HG03558 (cell line): ENCODE data around the gene DNM1.
"Not testable (repeated sequence)": the region's sequence is repeated elsewhere in the genome, so short reads cannot be mapped to it uniquely, and the experiment has no call there.

Experiments used
- ATAC-seq: cut with Tn5 transposase; IDR thresholded peaks from one replicate; pipeline ENCODE4 v1.9.1; 2021; ENCODE audit warnings: moderate number of reproducible peaks; ENCODE audit not compliant: unreplicated experiment; ENCODE audit errors: extremely low read depth

Gene DNM1

GRCh38 chr9:128219831-128220230 is 16.7 kb downstream of the DNM1 start:
- ATAC-seq = no peak

DNA sequence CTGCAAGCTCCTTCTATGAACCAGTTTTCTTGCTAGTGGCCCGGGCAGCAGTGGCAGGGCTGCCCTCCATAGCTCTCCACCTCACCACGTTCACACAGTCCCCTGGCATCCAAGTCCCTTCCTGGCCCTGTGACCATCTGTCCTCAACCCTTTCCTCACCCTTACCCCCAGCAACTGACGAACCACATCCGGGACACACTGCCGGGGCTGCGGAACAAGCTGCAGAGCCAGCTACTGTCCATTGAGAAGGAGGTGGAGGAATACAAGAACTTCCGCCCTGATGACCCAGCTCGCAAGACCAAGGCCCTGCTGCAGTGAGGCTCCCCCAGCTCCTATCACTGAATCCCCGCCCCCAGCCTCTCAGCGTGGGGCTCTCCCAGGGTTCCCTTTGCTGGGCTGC is 18.8 kb downstream of the DNM1 start:
- ATAC-seq = no peak

GRCh38 chr9:128222880-128223670 is 19.9 kb downstream of the DNM1 start:
- ATAC-seq = no peak

DNA sequence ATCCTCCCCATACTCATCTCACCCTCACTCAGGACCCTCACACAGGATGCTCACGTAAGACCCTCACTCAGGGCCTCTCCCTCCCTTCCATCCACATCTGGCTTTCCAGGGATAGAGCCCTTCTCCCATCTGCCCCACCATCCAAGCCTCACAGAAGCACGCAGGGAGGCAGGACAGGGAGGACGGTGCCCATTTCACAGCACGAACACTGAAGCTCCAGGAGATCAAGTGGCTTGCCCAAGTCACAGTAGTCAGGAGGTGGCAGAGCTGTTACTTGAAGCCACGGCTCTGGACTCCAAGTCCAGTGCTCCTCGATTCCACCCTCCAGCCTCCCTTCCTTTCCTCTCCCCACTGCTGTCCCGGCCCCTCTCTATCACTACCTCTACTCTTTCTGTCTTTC is 21.7 kb downstream of the DNM1 start:
- ATAC-seq = no peak

- ATAC-seq = no peak
Measured at GRCh38 chr9:128225770-128226411, 22.7 kb downstream of the DNM1 start.

DNA sequence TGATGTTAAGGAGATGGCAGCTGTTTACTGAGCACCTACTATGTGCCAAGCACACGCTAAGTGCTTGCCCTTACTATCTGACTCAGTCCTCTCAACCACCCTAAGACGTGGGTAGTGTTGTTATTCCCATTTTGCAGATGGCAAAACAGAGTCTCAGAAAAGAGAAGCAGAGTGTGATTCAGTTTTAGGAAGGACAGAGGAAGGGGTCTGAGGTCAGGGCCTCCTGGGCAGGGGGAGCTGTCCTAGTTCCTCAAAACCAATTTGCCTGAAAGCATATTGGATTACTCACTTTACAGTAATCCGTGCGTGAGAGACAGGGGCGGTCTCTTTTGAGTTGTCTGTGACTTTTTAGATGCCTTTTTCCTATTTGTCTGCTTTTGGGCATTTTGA is 23.2 kb downstream of the DNM1 start:
- ATAC-seq = no peak

DNA sequence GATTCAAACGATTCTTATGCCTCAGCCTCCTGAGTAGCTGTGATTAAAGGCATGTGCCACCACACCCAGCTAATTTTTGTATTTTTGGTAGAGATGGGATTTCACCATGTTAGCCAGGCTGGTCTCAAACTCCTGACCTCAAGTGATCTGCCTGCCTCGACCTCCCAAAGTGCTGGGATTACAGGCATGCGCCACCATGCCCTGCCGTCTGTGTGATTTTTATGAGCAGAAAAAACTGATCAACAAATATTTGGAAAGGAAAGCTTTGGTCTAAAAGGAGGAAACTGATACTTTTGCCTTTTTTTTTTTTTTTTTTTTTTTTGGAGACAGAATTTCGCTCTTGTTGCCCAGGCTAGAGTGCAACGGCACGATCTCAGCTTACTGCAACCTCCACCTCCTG is 27.7 kb downstream of the DNM1 start:
- ATAC-seq = not testable (repeated sequence)

DNA sequence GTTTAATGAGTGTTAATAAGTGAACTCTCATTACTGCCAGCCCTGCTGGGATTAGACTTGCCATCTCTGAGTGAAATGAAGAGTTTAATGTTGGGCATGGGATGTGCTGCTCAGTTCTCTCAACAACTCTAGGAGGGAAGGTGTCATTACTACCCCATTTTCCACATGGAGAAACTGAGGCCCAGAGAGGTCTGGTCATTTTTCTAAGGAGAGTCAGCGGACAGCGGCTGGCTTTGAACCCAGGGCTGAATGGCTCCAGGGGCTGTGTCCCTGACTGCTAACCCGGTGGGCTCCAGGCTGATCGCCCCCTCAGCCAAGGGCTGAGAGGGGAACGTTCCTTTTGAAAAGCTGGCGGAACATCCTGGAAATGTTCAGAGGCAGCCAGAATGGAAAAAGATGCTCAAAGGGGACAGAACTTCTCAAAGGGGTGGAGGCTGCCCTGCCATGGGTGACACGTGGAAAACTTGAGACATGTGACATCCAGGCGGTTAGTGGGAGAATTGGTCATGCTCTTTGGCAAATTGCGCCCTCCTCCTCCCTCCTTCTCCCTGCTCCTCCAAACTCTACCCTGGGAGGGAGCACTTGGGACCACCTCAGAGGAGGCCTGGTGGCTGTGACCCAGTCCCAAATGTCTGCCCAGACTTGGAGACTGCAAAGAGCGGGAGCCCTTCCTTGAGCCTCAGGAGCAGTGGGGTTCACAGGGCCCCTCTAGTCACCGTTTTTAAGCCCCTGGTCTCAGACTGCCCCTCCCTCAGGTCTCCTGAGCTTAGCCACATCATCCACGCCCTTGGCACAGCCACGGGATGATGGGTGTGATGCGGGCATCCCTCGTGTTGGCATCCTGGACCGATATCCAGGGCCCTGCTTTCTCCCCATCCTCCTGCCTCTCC is 28.7 kb downstream of the DNM1 start:
- ATAC-seq = no peak

DNA sequence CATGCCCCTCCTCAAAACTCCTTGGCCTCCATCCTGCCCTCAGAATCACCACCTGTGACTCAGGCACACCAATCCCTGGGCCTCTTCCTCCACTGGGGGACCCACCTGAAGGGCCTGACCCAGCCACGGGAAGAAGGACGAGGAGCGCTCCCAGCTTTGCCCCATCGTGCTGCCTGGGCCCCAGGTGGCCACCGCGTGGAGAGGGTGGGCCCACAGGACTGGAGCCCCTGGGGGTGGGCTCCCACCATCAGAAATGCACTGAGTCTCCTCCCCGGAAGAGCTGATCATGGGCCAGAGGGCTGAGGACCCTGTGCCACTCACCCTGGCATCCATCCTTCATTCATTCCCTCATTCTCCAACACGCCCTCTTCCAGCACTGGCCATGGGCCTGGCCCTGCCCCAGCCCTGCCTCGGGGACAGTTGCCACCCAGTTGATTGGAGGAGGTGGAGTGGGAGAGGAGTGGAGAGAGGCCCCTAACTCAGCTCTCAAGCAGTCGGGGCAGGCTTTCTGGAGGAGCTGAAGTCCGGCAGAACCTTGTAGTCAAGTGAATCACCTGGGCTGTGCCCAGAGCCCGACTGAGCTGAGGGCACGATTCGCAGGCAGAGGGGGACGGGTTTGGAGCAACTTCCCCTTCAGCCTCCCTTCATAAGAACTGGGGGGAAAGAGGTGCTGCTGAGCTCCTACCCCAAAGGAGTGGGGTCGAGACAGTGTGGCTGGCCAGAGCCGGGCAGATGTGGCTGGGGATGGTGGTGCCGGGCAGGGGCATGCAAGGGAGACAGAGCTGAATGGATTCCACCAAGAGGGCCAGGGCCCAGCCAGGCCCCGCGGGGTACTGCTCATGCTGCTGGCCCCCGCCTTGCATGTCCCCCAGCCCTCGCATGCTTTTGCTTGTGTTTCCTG is 29.6 kb downstream of the DNM1 start:
- no peak for ATAC-seq

DNA sequence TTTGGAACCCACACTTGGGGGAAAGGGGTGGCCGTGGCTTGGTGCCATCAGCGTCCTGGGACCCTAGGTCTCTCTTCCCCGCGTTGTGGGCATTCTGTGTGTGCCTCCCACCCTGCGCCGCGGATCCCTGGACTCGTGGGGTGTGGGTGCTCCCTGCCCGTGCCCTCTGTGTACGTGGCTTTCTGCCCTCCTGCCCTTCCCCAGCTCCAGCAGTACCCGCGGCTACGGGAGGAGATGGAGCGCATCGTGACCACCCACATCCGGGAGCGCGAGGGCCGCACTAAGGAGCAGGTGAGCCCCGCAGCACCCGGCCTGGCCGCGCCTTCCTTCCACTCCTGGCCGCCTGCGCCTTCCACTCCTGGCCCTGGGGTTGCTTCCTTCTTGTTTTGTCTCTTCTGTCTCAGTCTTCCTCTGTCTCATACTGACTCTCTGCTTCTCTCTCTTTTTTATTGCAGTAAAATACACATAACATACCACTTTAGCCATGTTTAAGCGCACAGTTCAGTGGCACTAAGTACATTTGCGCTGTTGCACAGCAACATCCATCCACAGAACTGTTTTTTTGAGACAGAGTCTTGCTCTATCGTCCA is 30.7 kb downstream of the DNM1 start:
- ATAC-seq = no peak

GRCh38 chr9:128242124-128242523 is 38.9 kb downstream of the DNM1 start:
- ATAC-seq = no peak

DNA sequence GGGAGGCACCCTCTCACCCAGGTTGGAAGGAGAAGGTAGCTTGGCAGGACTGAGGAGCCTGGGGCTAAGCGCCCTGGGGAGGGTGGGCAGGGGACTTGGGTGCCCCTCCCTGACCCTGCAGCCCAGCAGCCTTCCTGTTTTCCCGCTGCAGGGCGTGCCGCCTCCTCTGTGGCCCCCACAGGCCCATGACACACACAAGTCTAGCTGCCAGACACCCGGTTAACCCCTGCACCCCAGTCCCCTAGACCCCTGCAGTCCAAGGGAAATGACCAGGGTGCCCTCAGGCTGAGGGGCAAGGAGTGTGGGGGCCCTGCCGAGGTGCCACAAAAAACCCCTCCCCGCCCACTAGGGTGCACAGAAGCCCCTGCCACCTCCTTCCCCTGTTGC is 39.6 kb downstream of the DNM1 start:
- no peak for ATAC-seq

- ATAC-seq = no peak
Measured at GRCh38 chr9:128243215-128244018, 40.2 kb downstream of the DNM1 start.

DNA sequence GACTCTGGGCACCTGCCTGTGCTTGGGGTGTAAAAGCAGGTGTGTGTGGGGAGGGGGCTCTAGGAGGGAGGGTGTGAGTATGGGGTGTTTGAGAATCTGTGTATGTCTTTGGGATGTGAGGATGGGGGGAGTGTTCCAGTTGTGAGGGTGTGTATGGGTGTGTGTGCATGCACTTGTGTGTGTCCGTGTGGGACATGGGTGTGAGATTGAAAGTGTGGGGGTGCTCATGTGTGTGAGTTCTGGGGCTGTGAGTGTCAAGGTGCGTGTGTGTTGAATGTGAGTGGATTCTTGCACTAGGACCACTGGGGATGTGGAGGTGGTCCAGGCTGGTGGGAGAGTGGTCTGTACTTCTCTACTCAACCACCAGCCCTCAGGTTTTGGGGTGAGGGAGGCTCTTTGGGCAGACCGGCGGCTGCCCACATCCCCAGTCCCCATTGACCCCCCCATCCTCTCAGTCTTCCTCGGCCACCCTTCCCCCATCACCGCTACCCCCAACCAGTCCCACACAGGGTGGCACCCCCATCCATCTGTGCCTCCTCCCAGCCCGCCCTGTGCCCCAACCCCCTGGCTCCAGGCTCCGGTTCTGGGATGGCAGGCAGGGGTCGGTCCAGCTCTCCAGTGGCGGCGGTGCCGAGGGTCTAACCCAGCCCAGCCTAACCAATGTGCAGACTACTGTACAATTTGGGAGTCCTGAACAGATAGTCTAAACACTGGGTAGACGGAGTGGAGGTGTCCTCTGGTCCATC is 41.1 kb downstream of the DNM1 start:
- ATAC-seq = no peak

DNA sequence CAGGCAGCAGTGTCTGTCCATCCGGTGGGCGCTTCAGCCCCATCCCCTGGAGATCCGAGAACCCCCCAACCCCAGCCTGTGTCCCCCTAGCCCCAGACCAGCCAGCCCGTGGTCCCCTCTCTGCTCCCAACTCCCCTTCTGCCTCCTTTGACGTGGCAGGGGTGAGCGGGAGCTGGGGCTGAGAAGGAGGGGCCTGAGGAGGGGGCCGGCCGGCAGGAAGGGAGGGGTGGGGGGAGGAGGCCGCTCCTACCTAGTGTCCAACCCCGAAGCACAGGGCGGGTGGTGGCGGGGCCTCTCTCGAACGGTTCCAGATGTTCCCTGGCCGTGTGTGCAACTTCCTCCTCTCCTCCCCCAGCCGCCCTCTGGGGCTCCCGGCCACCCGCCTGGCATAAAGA is 41.7 kb downstream of the DNM1 start:
- ATAC-seq = no peak

DNA sequence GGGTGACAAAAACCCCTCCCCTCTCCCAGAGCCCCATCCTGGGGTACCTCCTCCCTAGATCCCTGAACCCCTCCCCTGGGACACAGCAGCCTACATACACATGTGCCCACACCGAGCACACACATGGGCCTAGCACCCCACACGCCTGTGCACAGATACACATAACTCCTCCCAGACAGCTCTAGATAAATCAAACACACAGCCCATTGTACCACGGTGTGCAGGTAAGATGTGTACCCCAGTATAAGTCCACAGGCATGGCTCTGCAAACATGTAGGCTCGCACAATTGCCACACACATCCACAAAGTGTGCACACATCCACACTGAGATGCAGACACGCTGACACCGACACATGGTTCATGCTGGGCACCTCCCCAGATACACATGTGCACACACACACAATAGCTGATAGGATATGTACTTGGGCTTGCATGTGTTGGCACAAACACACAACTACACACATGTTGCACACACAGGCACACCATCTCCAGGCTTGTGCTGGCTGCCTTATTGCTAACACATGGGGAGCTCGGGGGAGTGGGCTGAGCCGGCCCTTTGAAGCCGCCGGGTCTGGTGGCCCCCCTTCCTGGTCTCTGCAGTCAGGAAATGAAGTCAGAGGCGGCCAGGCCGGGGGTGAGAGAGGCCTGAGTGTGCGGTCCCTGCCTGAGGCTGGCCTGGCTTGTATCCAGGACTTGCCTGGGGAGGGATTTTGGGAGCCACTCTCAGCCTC is 42.4 kb downstream of the DNM1 start:
- ATAC-seq = no peak

DNA sequence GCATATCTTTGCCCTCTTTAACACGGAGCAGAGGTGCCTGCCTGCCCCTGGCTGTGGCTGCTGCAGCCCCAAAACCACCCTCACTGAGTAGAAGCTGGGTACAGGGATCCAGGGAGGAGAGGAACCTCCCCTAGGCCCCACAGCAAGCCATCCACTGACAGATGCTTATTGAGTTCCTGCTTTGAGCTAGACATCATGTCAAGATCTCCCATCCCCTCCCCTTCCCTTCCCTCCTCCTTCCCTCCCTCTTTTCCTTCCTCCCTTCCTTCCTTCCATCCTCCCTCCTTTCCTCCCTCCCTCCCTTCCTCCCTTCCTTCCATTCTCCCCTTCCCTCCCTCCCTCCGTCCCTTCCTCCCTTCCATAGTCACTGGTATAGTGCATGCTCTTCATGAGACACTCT is 43.3 kb downstream of the DNM1 start:
- ATAC-seq = no peak
